COLO829 (cell line): ENCODE measurements around the gene RNF145.
"Not testable (repeated sequence)": the region's sequence is repeated elsewhere in the genome, so short reads cannot be mapped to it uniquely, and the experiment has no call there.

Source experiments
- DNase-seq: peaks from one replicate; pipeline ENCODE4 v3.0.0; 2012; ENCODE audit warnings: low spot score

RNF145 gene

GRCh38 chr5:159190170-159190569, 19.2 kb downstream of the RNF145 start:
- no peak for DNase-seq

GRCh38 chr5:159189310-159189709, 20.0 kb downstream of the RNF145 start:
- no peak for DNase-seq

GRCh38 chr5:159187719-159188118, 21.6 kb downstream of the RNF145 start:
- no peak for DNase-seq

- no peak for DNase-seq
Measured at GRCh38 chr5:159186319-159186718, 23.0 kb downstream of the RNF145 start.

GRCh38 chr5:159185773-159186172, 23.6 kb downstream of the RNF145 start:
- DNase-seq: no peak

- no peak for DNase-seq
Measured at GRCh38 chr5:159184858-159185381, 24.4 kb downstream of the RNF145 start.

GRCh38 chr5:159184236-159184635, 25.1 kb downstream of the RNF145 start:
- no peak for DNase-seq

- DNase-seq: no peak
Measured at GRCh38 chr5:159183247-159183646, 26.1 kb downstream of the RNF145 start.

GRCh38 chr5:159182691-159183090, 26.7 kb downstream of the RNF145 start:
- no peak for DNase-seq

- no peak for DNase-seq
Measured at GRCh38 chr5:159181651-159182050, 27.7 kb downstream of the RNF145 start.

- no peak for DNase-seq
Measured at GRCh38 chr5:159181152-159181551, 28.2 kb downstream of the RNF145 start.

GRCh38 chr5:159179529-159180305, 29.6 kb downstream of the RNF145 start:
- DNase-seq: no peak

- DNase-seq: peak; percentile 67
Measured at GRCh38 chr5:159178978-159179377, 30.4 kb downstream of the RNF145 start.

- DNase-seq: no peak
Measured at GRCh38 chr5:159175547-159175946, 33.8 kb downstream of the RNF145 start.

- no peak for DNase-seq
Measured at GRCh38 chr5:159174511-159175168, 34.7 kb downstream of the RNF145 start.

- DNase-seq: no peak
Measured at GRCh38 chr5:159171274-159171673, 38.1 kb downstream of the RNF145 start.

GRCh38 chr5:159170021-159170420, 39.3 kb downstream of the RNF145 start:
- DNase-seq: no peak

GRCh38 chr5:159166416-159166815, 42.9 kb downstream of the RNF145 start:
- DNase-seq: no peak

GRCh38 chr5:159163701-159164046, 45.7 kb downstream of the RNF145 start:
- no peak for DNase-seq

- DNase-seq: no peak
Measured at GRCh38 chr5:159163027-159163700, 46.2 kb downstream of the RNF145 start.

- DNase-seq: no peak
Measured at GRCh38 chr5:159161361-159162214, 47.8 kb downstream of the RNF145 start.

- DNase-seq: not testable (repeated sequence)
Measured at GRCh38 chr5:159158553-159159091, 50.7 kb downstream of the RNF145 start.
